Measurements from ENCODE around the gene PTPRG.

- TF ChIP-seq CTCF (IDR thresholded peaks at IDR 0.05; ENCODE audit: extremely low read depth in 1 of 2, insufficient read depth in 1 of 2, low read depth in 1 of 2, low read length in 2 of 2): no peak
- TF ChIP-seq POLR2A (IDR thresholded peaks at IDR 0.05; ENCODE audit: low read depth, low read length): no peak
- TF ChIP-seq POLR2AphosphoS5 (IDR thresholded peaks at IDR 0.05; ENCODE audit: insufficient read depth, low read depth, low read length): no peak
- no peak for TF ChIP-seq EZH2 (IDR thresholded peaks at IDR 0.05; ENCODE audit: borderline replicate concordance, low read depth, low read length, severe bottlenecking)
- TF ChIP-seq JUN (IDR thresholded peaks at IDR 0.05; ENCODE audit: borderline replicate concordance, insufficient read depth, insufficient read length, low read depth): no peak
- no peak for TF ChIP-seq MAX (IDR thresholded peaks at IDR 0.05; ENCODE audit: insufficient read depth, insufficient read length)
- TF ChIP-seq GATA2 (IDR thresholded peaks at IDR 0.05; ENCODE audit: insufficient read depth, insufficient read length, low read depth, low read length): no peak
- no peak for TF ChIP-seq MYC (IDR thresholded peaks at IDR 0.05; ENCODE audit: low read depth, low read length)
Measured at GRCh38 chr3:62241279-62241678, 679.9 kb downstream of the PTPRG start.
